Effector memory CD4-positive, alpha-beta T cell (primary cell): ENCODE data around the gene CEACAM20.
A peak's percentile ranks its signal among the peaks of the same experiment; 100 is the strongest.
"Not testable (repeated sequence)": the region's sequence is repeated elsewhere in the genome, so short reads cannot be mapped to it uniquely, and the experiment has no call there.

Source experiments
- DNase-seq, 3 donors: peaks; one replicate each; pipeline ENCODE4 v3.0.0-alpha.2; 2020
- H3K27ac ChIP-seq: 2 replicates; pipeline ENCODE4 v1.7.0; 2013; ENCODE audit warnings: mild to moderate bottlenecking, low read length, moderate library complexity; ENCODE audit not compliant: insufficient read depth, poor library complexity, severe bottlenecking
- H3K27me3 ChIP-seq: replicated peaks from 2 replicates; pipeline ENCODE4 v1.7.0; 2013; ENCODE audit warnings: mild to moderate bottlenecking, low read length; ENCODE audit not compliant: insufficient read depth, control insufficient read depth, poor library complexity, severe bottlenecking
- H3K36me3 ChIP-seq: 2 replicates; pipeline ENCODE4 v1.7.0; 2013; ENCODE audit warnings: mild to moderate bottlenecking, low read length, moderate library complexity; ENCODE audit not compliant: control insufficient read depth, insufficient read depth
- H3K4me1 ChIP-seq: 2 replicates; pipeline ENCODE4 v1.7.0; 2013; ENCODE audit warnings: low read length, mild to moderate bottlenecking; ENCODE audit not compliant: control insufficient read depth, insufficient read depth, poor library complexity, severe bottlenecking
- H3K4me3 ChIP-seq: 2 replicates; pipeline ENCODE4 v1.7.0; 2013; ENCODE audit warnings: low read length, low read depth, mild to moderate bottlenecking; ENCODE audit not compliant: insufficient read depth, poor library complexity, severe bottlenecking
- H3K9me3 ChIP-seq: 2 replicates; pipeline ENCODE4 v1.7.0; 2013; ENCODE audit warnings: mild to moderate bottlenecking, low read length, moderate library complexity; ENCODE audit not compliant: control insufficient read depth

CEACAM20 gene

DNA sequence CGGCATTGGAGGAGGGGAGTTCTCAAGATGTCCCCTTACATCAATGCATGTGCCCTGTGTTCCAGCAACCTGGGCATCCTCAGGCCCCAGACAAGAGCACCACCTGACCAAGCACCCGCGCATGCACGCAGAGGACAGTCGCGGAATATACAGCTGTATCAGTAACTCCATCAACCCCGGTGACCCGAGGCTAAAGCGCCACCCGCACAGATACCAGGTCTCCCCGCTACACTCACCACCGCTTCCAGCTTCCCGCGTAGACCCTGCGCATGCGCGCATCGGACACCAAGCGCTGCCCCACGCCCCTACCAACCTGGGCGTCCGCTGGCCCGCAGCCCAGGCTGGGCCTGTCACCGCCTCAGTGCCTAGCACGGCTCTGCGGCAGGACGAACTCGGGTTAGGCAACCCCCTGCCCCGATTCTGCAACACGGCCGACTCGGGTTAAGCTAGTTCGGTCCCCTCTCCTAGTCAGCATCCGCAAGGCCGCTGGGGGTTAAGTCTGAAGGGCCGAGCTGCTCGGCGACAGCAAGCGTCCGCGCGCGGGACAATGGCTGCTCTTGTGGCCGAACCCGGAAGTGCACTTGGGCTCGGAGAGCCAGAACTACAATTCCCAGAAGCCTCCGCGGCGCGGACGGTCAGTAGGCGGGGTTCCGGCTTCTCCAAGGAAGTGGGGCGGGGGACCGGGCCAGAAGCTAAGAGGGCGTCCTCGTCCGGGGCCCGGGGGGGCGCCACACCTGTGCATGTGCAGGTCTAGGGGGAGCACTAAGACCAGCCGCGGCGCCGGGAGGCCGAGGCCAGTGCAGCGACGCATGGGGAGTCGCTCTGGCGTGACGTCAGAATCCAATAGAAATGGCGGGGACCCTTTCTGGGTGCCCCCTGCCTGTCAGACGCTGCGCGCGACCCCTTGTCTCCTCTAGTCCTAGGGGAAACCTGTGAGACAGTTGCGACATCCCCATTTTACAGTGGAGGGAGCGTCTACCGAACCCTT is 29.2 kb downstream of the CEACAM20 start, which contains the start of gene ZNF180:
ZNF180 (minus strand) TSS at position 561 of the 988 bp plus-strand sequence. CDS start 3,188 bp downstream, outside the sequence.
- DNase-seq: peak; percentile 86 to 90 (median 87)
- H3K36me3 ChIP-seq: peaks cover 29% of the 10 kb centered on the region
- peaks cover 13% of the 10 kb centered on the region for H3K9me3 ChIP-seq
- H3K4me3 ChIP-seq: peak within 1 kb of the TSS; percentile 99
- no peaks in the 10 kb centered on the region for H3K27me3 ChIP-seq
- H3K27ac ChIP-seq: peak within 1 kb of the TSS; percentile 85
- peaks cover 15% of the 10 kb centered on the region for H3K4me1 ChIP-seq

- Histone ChIP-seq H3K36me3 (peaks cover 36% of the 10 kb centered on the region), H3K9me3 (peaks cover 19% of the 10 kb centered on the region), H3K4me1 (peaks cover 15% of the 10 kb centered on the region), H3K4me3 (peak overlapping the region; percentile 99), H3K27me3 (no peaks in the 10 kb centered on the region), H3K27ac (peak overlapping the region; percentile 85)
- no peak for DNase-seq
Observed at GRCh38 chr19:44499559-44499958, 29.9 kb downstream of the CEACAM20 start.

DNA sequence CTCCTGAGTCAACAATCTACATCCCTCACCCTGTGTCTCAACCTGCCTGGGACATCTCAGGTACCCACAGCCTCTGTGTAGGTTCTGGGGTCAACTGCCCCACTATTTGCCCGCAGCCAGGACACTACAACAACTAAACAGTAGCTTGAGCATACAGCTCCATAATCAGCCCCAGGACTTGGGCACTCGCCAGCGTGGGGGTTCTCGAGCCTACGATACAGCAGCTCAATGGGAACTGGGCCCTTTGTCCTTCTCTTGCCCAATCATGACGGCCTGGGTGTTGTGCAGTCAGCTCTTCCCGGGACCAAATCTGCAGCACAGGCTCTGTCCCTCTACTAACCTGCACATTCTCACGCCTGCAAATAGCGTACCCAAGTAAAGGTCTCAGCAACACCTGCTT is 30.5 kb downstream of the CEACAM20 start:
- Histone ChIP-seq H3K4me3 (peak overlapping the region; percentile 7), H3K9me3 (peaks cover 24% of the 10 kb centered on the region), H3K36me3 (peaks cover 42% of the 10 kb centered on the region), H3K27ac (no peak overlapping the region), H3K4me1 (peaks cover 15% of the 10 kb centered on the region), H3K27me3 (no peaks in the 10 kb centered on the region)
- no peak for DNase-seq

GRCh38 chr19:44496711-44497110 is 32.8 kb downstream of the CEACAM20 start:
- DNase-seq: no peak
- H3K4me3 ChIP-seq: no peak overlapping the region
- H3K36me3 ChIP-seq: peaks cover 64% of the 10 kb centered on the region
- H3K9me3 ChIP-seq: peaks cover 46% of the 10 kb centered on the region
- H3K27ac ChIP-seq: no peak overlapping the region
- peaks cover 15% of the 10 kb centered on the region for H3K4me1 ChIP-seq
- H3K27me3 ChIP-seq: no peaks in the 10 kb centered on the region

DNA sequence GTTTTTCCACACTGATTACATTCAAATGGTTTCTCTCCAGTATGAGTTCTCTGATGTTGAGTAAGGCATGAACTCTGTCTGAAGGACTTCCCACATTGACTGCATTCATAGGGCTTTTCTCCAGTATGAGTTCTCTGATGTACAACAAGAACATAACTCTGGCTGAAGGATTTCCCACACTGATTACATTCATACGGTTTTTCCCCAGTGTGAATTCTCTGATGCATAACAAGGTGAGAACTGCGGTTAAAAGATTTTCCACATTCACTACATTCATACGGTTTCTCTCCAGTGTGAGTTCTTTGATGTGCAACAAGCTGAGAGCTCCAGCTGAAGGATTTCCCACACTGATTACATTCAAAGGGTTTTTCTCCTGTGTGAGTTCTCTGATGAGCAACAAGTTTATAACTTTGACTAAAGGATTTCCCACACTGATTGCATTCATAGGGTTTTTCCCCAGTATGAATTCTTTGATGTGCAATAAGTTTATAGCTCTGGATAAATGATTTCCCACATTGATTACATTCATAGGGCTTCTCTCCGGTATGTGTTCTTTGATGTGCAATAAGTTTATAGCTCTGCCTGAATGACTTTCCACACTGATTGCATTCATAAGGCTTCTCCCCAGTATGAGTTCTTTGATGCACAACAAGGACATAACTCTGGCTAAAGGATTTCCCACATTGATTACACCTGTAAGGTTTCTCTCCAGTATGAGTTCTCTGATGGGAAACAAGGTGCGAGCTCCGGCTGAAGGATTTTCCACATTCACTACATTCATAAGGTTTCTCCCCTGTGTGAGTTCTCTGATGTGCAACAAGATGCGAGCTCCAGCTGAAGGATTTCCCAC is 52.7 kb downstream of the CEACAM20 start:
- DNase-seq: no peak
- Histone ChIP-seq H3K27me3 (no peaks in the 10 kb centered on the region), H3K4me1 (no peaks in the 10 kb centered on the region), H3K36me3 (peaks cover 58% of the 10 kb centered on the region), H3K9me3 (peaks cover 95% of the 10 kb centered on the region), H3K27ac (no peak overlapping the region), H3K4me3 (no peak overlapping the region)

GRCh38 chr19:44468730-44469129 is 60.7 kb downstream of the CEACAM20 start:
- H3K9me3 ChIP-seq: peaks cover 41% of the 10 kb centered on the region
- H3K27ac ChIP-seq, H3K27me3 ChIP-seq, H3K4me1 ChIP-seq, DNase-seq, H3K4me3 ChIP-seq, H3K36me3 ChIP-seq: not testable (repeated sequence)

- not testable (repeated sequence) for H3K4me1 ChIP-seq, H3K36me3 ChIP-seq, DNase-seq, H3K27ac ChIP-seq, H3K9me3 ChIP-seq, H3K27me3 ChIP-seq, H3K4me3 ChIP-seq
Observed at GRCh38 chr19:44462600-44463286, 66.7 kb downstream of the CEACAM20 start.
